WTC11 (cell line): ENCODE measurements around the gene IRGM. TPM values are rescaled to one million over a fixed set of nuclear protein-coding genes. Genes with fewer than 3 reads are reported as not detected.
A peak's percentile ranks its signal among the peaks of the same experiment; 100 is the strongest.

Experiments used
- ATAC-seq: fragments of 200-7000 bp; cut with Tn5 transposase; 2 replicates; pipeline ENCODE4 v1.10.0; 2021; ENCODE audit warnings: mild to moderate bottlenecking, moderate library complexity
- CTCF ChIA-PET: fragments of 300-600 bp; sonication (Branson Sonifier 250); formaldehyde crosslinking; loops from one replicate; lab custom pipeline; 2021; ENCODE audit warnings: antibody characterized with exemption; lab: Charles Lee
- POLR2A ChIA-PET: fragments of 350-600 bp; sonication (Branson Sonifier 250); formaldehyde crosslinking; loops from one replicate; lab custom pipeline; 2021; ENCODE audit warnings: antibody characterized with exemption; lab: Charles Lee
- DNase-seq: peaks from one replicate; pipeline ENCODE4 v3.0.0; 2021; ENCODE audit warnings: low spot score
- H3K27ac Mint-ChIP-seq: 2 replicates; pipeline ENCODE4 v1.8.0; 2021; ENCODE audit warnings: mixed read lengths
- H3K27me3 Mint-ChIP-seq: 2 replicates; pipeline ENCODE4 v1.8.0; 2021; ENCODE audit warnings: low read depth, mild to moderate bottlenecking, moderate library complexity, mixed read lengths
- H3K36me3 Mint-ChIP-seq: 2 replicates; pipeline ENCODE4 v1.8.0; 2021; ENCODE audit warnings: mixed read lengths
- H3K4me1 Mint-ChIP-seq: 2 replicates; pipeline ENCODE4 v1.8.0; 2022; ENCODE audit warnings: mixed read lengths
- H3K4me3 Mint-ChIP-seq: 2 replicates; pipeline ENCODE4 v1.8.0; 2021; ENCODE audit warnings: mild to moderate bottlenecking, moderate library complexity, mixed read lengths
- H3K9me3 Mint-ChIP-seq: 2 replicates; pipeline ENCODE4 v1.8.0; 2021; ENCODE audit warnings: mixed read lengths
- FOXK1 ChIP-seq: sonication (generic); formaldehyde crosslinking; IDR thresholded peaks from 2 replicates; pipeline ENCODE4 v1.8.0; 2022; ENCODE audit warnings: mild to moderate bottlenecking, moderate library complexity, missing genetic modification reagents
- JUN ChIP-seq: sonication (generic); formaldehyde crosslinking; IDR thresholded peaks from 2 replicates; pipeline ENCODE4 v1.8.0; 2023; ENCODE audit warnings: mild to moderate bottlenecking, missing genetic modification reagents
- ZNF138 ChIP-seq: sonication (generic); formaldehyde crosslinking; conservative IDR thresholded peaks from 2 replicates; pipeline ENCODE4 v1.8.1; 2022; ENCODE audit warnings: mild to moderate bottlenecking, moderate library complexity, missing genetic modification reagents
- ZNF396 ChIP-seq: fragments of 250-450 bp; sonication (Bioruptor Pico); IDR thresholded peaks from 2 replicates; pipeline ENCODE4 v1.8.0; 2021; ENCODE audit warnings: mild to moderate bottlenecking, moderate library complexity, borderline replicate concordance
- total RNA-seq: library from RNA; stranded (reverse); gene quantifications from 3 replicates; pipeline ENCODE4 v1.2.3, GENCODE V29; 2021
- TF ChIP-seq, protein P1 (sequence below): fragments of 200-600 bp; IDR thresholded peaks from 2 replicates; pipeline ENCODE4 v1.8.0; 2022; ENCODE audit warnings: antibody characterized with exemption
- TF ChIP-seq, protein P2 (sequence below): sonication (generic); formaldehyde crosslinking; IDR thresholded peaks from 2 replicates; pipeline ENCODE4 v1.8.0; 2022; ENCODE audit warnings: mild to moderate bottlenecking, missing genetic modification reagents
- TF ChIP-seq, protein P3 (sequence below): fragments of 250-450 bp; sonication (Bioruptor Pico); conservative IDR thresholded peaks from 2 replicates; pipeline ENCODE4 v1.9.0; 2021; ENCODE audit warnings: mild to moderate bottlenecking
- TF ChIP-seq, protein P4 (sequence below): sonication (generic); formaldehyde crosslinking; IDR thresholded peaks from 2 replicates; pipeline ENCODE4 v1.8.1; 2022; ENCODE audit warnings: mild to moderate bottlenecking, missing genetic modification reagents, moderate library complexity, borderline replicate concordance
- TF ChIP-seq, protein P5 (sequence below): sonication (generic); formaldehyde crosslinking; IDR thresholded peaks from 2 replicates; pipeline ENCODE4 v1.8.0; 2022; ENCODE audit warnings: mild to moderate bottlenecking, missing genetic modification reagents
- TF ChIP-seq, protein P6 (sequence below): sonication (generic); formaldehyde crosslinking; IDR thresholded peaks from 2 replicates; pipeline ENCODE4 v1.8.1; 2022; ENCODE audit warnings: low read depth, missing genetic modification reagents, borderline replicate concordance

The IRGM gene
- total RNA-seq, 1 experiment from 2014 or later: 0.31 TPM

DNA sequence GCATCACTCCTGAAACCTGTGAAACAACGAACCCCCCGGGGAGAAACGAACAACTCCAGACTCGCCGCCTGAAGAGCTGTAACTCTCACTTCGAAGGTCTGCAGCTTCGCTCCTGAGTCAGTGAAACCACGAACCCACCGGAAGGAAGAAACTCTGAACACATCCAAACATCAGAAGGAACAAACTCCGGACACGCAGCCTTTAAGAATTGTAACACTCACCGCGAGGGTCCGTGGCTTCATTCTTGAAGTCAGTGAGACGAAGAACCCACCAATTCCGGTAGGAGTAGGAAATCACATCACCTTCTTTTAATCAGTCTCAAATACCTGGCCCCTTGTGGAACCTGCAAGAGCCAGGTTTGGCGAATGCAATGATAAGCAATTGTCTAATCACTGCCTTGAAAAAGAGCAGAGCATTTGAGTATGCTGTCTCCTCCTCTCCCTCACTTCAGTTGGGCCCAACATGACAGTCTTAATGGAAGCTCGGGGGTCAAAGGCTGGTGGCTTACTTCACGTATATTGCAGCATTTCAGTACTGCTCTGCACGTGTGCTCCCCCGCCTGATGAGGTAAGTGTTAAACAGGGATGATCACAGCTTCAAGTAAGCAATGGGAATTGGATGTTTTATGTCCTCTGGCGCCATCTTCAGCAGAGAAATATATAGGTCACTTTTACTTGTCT, 473 bp downstream of the IRGM start (continued):
- TF ChIP-seq, protein P1, sequence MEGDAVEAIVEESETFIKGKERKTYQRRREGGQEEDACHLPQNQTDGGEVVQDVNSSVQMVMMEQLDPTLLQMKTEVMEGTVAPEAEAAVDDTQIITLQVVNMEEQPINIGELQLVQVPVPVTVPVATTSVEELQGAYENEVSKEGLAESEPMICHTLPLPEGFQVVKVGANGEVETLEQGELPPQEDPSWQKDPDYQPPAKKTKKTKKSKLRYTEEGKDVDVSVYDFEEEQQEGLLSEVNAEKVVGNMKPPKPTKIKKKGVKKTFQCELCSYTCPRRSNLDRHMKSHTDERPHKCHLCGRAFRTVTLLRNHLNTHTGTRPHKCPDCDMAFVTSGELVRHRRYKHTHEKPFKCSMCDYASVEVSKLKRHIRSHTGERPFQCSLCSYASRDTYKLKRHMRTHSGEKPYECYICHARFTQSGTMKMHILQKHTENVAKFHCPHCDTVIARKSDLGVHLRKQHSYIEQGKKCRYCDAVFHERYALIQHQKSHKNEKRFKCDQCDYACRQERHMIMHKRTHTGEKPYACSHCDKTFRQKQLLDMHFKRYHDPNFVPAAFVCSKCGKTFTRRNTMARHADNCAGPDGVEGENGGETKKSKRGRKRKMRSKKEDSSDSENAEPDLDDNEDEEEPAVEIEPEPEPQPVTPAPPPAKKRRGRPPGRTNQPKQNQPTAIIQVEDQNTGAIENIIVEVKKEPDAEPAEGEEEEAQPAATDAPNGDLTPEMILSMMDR: peak; percentile 57
- TF ChIP-seq, protein P2, sequence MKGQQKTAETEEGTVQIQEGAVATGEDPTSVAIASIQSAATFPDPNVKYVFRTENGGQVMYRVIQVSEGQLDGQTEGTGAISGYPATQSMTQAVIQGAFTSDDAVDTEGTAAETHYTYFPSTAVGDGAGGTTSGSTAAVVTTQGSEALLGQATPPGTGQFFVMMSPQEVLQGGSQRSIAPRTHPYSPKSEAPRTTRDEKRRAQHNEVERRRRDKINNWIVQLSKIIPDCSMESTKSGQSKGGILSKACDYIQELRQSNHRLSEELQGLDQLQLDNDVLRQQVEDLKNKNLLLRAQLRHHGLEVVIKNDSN (CRISPR knock-in tag): 0 out of 2 replicates have a peak, but pooled peaks have one; percentile 48
- peak; percentile 27; the same call in 1 of the 2 replicates for TF ChIP-seq FOXK1
- no peak for TF ChIP-seq ZNF396 (CRISPR knock-in tag)
- TF ChIP-seq, protein P3, sequence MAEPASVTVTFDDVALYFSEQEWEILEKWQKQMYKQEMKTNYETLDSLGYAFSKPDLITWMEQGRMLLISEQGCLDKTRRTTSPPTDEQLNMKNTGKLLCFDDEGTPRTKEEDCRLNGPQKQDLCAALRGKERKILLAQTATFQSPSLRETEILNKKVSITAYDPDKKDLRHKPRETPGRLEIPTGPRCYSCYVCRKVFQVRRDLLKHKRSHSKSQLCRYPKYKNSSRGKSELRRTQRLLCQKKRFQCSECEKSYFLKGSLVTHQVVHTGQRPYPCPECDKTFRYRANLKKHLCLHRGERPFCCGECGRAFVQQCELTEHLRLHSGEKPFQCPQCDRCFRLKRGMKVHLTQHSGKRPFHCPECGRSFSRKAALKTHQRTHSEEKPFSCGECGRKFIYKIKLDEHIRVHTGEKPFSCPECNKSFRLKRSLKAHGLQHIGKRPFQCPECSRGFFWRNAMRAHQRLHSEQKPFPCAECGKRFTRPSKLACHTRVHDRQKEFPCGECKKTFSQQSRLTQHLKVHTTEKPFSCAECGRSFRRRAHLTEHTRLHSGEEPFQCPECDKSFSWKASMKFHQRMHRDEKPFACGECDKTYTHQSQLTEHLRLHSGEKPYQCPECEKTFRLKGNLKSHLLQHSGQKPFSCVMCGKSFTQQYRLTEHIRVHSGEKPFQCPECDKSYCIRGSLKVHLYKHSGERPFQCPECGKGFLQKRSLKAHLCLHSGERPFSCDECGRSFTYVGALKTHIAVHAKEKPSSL (CRISPR knock-in tag): no peak

DNA sequence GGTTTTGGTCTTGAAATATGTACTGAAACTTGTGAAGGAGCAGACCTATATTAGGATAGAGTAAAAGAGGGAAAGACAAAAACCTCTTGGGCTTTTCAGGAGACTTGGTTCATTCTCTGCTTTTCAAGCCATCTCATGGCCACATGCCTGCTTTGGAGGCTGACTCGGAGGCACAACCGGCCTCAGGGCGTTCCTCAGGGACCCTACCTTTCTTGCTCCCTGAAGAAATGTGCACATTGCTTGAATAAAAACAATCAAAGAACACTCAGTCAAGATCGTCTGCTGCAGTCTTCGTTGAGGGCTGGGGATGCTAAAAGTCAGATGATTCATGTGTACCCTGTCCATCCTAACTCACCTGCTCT, 994 bp downstream of the IRGM start:
- DNase-seq: no peak
- POLR2A ChIA-PET: interaction anchor here (0.6 to 1.1 kb wide), 3 partner anchors 68 to 290 kb away, joined by 3 to 5 read pairs (median 4); partner anchors contain the start of genes RBM22 and SMIM3
- Mint-ChIP-seq H3K27ac (no peak overlapping the region), H3K4me3 (no peak overlapping the region), H3K9me3 (peaks cover 15% of the 10 kb centered on the region), H3K36me3 (peaks cover 9% of the 10 kb centered on the region), H3K4me1 (peaks cover 8% of the 10 kb centered on the region; the same call in 1 of the 2 replicates), H3K27me3 (peaks cover 18% of the 10 kb centered on the region)
- CTCF ChIA-PET: interaction anchor here (0.6 to 3.5 kb wide), 19 partner anchors 29 to 436 kb away, joined by 3 to 31 read pairs (median 5); partner anchors contain the start of genes DCTN4, RBM22 and SMIM3
- TF ChIP-seq, protein P4, sequence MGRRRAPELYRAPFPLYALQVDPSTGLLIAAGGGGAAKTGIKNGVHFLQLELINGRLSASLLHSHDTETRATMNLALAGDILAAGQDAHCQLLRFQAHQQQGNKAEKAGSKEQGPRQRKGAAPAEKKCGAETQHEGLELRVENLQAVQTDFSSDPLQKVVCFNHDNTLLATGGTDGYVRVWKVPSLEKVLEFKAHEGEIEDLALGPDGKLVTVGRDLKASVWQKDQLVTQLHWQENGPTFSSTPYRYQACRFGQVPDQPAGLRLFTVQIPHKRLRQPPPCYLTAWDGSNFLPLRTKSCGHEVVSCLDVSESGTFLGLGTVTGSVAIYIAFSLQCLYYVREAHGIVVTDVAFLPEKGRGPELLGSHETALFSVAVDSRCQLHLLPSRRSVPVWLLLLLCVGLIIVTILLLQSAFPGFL (CRISPR knock-in tag): no peak
- TF ChIP-seq, protein P5, sequence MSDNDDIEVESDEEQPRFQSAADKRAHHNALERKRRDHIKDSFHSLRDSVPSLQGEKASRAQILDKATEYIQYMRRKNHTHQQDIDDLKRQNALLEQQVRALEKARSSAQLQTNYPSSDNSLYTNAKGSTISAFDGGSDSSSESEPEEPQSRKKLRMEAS (CRISPR knock-in tag): no peak
- no peak; the same call in 1 of the 2 replicates for ATAC-seq

DNA sequence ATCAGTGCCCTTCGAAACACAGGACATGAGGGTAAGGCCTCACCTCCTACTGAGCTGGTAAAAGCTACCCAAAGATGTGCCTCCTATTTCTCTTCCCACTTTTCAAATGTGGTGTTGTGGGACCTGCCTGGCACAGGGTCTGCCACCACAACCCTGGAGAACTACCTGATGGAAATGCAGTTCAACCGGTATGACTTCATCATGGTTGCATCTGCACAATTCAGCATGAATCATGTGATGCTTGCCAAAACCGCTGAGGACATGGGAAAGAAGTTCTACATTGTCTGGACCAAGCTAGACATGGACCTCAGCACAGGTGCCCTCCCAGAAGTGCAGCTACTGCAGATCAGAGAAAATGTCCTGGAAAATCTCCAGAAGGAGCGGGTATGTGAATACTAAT, 1.9 kb downstream of the IRGM start:
- Mint-ChIP-seq H3K36me3 (peaks cover 9% of the 10 kb centered on the region), H3K27me3 (peaks cover 18% of the 10 kb centered on the region), H3K4me1 (peaks cover 8% of the 10 kb centered on the region; the same call in 1 of the 2 replicates), H3K27ac (no peak overlapping the region), H3K4me3 (no peak overlapping the region), H3K9me3 (peaks cover 15% of the 10 kb centered on the region)
- ATAC-seq: no peak
- POLR2A ChIA-PET: no interaction called here
- no peak for DNase-seq
- CTCF ChIA-PET: interaction anchor here (0.6 to 3.5 kb wide), 6 partner anchors 47 to 287 kb away, joined by 3 to 31 read pairs (median 22); partner anchors contain the start of genes RBM22 and SMIM3
- TF ChIP-seq, protein P1: no peak
- TF ChIP-seq ZNF138 (CRISPR knock-in tag) (no peak), JUN (no peak)
- TF ChIP-seq, protein P6, sequence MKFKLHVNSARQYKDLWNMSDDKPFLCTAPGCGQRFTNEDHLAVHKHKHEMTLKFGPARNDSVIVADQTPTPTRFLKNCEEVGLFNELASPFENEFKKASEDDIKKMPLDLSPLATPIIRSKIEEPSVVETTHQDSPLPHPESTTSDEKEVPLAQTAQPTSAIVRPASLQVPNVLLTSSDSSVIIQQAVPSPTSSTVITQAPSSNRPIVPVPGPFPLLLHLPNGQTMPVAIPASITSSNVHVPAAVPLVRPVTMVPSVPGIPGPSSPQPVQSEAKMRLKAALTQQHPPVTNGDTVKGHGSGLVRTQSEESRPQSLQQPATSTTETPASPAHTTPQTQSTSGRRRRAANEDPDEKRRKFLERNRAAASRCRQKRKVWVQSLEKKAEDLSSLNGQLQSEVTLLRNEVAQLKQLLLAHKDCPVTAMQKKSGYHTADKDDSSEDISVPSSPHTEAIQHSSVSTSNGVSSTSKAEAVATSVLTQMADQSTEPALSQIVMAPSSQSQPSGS (CRISPR knock-in tag): no peak
